NCI-H1417 treated with DMSO at 0.1 percent for 48 hours (cell line): ENCODE measurements around the gene MON2.
"Not testable (repeated sequence)": the region's sequence is repeated elsewhere in the genome, so short reads cannot be mapped to it uniquely, and the experiment has no call there.

ENCODE experiments used
- DNase-seq: peaks from one replicate; lab custom pipeline; 2025; lab: John Stamatoyannopoulos, UW

Gene MON2

DNA sequence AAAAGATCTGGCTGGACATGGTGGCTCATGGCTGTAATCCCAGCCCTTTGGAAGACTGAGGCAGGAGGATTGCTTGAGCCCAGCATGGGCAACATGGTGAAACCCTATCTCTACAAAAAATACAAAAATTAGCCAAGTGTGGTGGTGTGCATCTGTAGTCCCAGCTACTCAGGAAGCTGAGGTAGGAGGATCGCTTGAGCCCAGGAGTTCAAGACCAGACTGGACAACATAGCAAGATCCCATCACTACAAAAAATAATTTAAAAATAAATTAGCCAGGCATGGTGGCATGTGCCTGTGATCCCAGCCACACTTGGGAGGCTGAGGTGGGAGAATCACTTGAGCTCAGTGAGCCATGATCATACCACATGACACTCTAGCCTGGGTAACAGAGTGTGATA is 92.7 kb downstream of the MON2 start:
- DNase-seq = not testable (repeated sequence)

DNA sequence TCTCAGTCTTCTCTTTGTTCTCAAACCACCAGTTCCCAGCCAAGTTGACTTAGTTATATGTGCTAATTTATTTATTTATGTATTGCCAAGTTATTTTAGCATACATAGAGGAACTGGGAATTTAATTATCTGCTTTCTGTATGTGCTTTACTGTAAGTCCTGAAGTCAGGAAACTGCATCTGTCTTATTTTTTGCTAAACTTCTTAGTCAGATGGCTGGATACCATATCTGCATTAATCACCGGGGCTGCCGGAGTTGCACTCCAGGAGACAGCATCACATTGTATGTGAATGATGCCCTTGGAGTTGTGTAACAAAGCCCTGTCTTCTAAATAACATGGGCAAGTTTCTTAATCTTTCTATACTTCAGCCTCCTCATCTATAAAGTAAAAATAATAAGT is 96.2 kb downstream of the MON2 start:
- no peak for DNase-seq

DNA sequence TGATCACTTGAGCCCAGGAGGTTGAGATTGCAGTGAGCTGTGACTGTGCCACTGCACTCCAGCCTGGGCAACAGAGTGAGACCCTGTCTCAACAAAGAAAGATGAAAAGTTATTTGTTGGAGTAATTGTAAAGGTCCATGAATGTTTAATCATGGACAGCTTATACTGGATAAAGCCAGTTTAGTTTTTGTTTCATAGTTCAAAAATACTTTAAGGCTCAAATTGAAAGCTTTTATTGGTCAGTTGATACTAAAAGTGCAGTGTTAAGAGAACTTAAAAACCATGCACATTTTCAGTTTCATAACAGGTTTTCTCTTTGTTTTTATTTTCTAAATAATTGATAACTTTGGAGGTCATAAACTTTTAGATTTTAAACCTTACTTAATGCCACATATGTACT is 108.4 kb downstream of the MON2 start:
- DNase-seq = no peak

DNA sequence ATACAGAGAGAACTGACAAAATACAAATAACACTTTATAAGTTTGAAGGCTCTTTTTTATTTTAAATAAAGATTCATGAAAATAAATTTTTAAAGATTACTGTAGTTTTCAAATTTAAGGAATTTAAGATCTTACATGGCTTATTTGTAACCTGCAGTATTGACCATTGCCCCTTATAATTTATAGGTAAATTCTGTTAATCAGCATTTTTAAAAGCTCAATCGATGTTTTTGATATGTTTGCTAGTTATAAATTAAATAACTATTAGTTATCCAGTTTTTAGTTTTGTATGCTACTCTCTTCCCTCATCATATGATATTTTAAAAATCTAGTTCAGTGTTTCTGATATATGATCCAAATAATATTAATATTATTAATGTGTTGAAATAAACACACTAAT is 109.9 kb downstream of the MON2 start:
- DNase-seq = no peak

DNA sequence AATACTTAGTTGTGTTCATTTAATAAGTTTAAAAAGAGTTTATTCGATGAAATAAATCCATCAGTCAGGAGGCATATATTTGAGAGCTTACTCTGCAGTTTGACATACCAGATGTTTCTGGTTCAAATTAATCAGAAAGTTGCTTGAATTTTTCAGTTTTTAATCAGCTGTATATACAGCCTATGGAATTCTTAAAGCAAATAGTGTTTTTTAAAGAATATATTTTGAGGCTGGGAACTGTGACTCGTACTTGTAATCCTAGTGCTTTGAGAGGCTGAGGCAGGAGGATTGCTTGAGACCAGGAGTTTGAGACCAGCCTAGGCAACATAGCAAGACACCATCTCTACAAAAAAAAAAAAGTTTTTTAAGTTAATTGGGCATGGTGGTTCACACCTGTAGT is 112.1 kb downstream of the MON2 start:
- no peak for DNase-seq

DNA sequence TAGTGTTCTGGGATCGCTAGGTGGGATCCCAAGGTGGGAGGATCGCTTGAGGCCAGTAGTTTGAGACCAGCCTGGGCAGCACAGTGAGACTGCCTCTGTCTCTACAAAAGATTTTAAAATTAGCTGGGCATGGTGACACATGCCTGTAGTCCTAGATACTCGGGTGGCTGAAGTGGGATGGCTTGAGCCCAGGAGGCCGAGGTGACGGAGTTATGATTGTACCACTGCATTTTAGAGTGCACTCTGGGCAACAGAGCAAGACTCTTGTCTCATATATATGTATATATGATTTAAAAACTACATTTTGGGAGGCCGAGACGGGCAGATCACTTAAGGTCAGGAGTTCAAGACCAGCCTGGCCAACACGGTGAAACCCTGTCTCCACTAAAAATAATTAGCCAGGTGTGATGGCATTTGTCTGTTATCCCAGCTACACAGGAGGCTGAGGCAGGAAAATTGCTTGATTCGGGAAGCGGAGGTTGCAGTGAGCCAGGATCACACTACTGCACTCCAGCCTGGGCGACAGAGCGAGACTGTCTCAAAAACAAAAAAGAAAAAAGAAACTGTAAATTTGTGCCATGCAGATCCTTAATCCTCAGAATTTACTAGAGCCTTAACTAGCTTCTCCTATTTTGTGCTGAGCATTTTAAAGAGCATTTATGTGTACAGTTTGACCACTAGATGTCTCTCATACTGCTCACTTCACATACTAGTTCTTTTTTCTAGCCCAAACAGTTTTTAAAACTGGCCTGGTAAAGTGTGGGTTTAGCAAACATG is 114.8 kb downstream of the MON2 start:
- DNase-seq = no peak

DNA sequence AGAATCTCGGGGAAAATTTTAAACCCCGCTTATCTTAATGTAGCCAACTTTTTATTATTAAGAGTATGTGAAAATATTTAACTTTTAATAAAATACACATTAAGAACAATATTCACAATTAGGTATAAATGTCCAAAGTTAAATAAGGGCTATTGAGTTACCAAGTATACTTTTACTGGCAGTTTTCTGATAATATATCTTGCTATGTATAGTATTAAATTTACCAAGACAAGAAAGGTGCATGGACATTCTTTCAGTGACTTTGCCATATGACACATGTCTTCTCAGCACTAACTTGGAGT is 115.4 kb downstream of the MON2 start:
- no peak for DNase-seq

DNA sequence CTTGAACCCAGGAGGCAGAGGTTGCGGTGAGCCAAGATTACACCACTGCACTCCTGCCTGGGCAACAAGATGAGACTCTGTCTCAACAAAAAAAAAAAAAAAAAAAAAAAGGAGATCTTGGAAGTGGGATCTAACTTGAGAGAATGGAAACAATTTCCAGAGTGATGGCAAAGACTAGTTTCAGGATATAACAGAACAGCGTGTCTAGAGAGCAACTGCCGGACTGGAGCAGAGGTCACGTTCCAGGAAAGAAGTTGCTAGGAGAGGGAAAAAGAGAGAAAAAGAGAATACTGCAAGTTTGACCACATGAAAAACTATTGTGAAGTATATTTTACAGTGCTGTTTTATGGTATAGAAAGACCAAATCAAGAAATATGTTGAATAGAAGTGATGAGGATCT is 118.0 kb downstream of the MON2 start:
- DNase-seq = no peak

DNA sequence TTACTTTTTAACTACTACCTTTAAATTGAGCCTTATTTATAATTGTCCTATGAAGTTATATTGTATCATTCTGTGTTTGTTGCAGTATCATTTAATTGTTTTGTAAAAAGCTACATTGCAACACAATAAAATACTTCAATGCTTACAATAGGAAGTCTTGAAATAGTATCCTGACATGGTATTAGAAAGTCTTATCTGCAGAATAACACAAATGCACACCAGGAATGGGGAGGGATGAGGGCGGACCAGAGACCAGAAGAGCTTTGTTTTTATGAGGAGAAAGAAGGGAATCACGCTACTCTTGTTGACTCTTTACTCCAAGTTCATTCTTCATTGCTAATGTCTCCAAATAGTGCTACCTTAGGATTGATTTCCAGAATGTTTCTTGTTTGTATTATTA is 120.2 kb downstream of the MON2 start:
- no peak for DNase-seq

DNA sequence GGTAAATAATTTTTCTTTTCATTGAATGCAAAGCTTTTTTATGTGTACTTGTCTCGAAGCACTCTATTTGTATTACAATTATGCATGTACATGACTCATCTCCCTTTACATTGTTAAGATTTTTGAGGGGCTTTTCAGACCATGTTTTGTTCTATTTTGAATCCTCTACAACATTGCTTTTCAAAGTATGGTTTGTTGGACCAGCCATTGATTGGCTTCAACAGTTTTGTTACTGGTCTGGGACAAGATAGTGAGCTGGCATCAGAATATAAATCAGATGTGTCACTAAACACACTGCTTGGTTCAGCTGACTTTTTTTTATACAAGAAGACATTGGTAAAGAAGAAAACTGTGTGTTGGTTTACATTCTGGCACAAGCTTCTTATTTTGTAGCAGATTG is 122.3 kb downstream of the MON2 start:
- no peak for DNase-seq

DNA sequence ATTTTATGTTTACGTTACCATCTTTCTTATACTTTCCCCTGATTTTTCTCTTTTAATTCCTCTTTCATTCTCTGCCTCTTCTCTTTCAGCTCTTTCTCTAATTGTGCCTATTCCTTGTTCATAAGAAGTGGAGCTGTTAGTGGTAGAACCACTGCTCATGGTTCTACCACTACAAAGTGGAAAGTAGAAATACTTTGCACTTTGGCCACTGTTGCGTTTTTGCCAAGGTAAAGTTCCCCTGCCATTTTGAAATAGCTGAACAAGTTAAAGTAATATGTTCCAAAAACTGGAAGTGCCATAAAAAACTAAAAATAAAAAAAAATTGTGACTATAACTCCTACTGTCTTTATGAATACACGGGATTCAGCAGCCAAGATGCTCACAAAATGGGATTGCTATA is 130.6 kb downstream of the MON2 start:
- no peak for DNase-seq

DNA sequence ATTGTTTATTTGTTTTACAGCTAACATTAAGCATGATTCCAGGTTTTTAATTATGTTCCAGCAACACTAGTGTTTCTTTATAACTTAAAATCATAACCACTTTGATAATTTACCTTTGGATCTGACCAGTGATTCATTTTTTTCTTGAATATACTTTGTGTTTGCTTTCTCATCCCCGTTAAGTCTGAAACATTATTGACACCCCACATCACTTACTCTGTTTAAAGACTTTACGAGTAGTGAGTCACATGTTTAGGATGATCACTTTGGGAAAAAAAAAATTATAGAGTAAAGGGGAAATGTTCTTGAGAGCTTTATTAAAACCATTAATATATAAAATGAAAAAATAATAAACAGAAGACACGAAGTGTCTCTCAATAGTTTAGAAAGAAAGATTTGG is 132.2 kb downstream of the MON2 start:
- no peak for DNase-seq

DNA sequence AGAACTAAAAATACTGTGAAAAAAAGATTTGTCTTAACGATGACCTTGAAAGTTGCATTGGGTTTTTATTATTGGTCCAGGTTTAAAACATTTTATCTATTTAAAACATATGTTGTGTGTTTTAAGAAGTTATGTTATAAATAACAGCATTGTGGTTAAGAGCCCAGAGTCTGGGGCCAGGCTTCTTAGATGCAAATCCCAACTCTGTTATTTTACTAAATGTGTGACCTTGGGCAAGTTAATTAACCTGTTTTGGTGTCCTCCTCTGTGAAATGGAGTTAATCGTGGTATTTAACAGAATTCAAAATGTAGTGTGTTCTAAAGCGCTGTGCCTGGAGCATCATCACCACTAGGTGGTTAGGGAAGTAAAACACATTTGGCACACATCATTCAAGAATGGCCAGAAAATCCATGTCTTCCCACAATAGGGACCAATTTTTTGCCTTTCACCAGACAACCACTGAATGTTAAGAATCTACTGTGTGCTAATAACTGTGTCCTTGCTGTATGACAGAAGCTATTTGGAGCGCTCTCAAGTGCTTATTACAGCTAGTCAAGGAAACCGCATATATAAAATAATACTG is 133.3 kb downstream of the MON2 start:
- DNase-seq = no peak

DNA sequence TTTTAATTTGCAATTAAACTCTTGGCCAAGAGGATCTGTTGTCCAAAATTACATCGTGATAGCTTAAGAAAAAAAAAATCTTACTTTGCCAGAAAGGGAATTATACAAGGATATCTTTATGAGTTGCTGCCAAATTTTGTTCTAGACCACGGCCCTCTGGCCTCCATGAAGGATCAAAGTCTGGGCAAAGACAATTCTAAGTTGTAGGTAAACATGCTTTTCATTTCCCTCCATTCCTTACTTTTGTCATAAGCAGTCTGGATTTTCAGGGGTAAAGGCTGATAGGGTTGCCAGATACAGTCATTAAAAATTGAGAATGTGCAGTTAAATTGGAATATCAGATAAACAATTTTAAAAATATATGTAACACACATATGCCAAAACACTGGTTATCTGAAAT is 135.1 kb downstream of the MON2 start:
- DNase-seq = no peak

DNA sequence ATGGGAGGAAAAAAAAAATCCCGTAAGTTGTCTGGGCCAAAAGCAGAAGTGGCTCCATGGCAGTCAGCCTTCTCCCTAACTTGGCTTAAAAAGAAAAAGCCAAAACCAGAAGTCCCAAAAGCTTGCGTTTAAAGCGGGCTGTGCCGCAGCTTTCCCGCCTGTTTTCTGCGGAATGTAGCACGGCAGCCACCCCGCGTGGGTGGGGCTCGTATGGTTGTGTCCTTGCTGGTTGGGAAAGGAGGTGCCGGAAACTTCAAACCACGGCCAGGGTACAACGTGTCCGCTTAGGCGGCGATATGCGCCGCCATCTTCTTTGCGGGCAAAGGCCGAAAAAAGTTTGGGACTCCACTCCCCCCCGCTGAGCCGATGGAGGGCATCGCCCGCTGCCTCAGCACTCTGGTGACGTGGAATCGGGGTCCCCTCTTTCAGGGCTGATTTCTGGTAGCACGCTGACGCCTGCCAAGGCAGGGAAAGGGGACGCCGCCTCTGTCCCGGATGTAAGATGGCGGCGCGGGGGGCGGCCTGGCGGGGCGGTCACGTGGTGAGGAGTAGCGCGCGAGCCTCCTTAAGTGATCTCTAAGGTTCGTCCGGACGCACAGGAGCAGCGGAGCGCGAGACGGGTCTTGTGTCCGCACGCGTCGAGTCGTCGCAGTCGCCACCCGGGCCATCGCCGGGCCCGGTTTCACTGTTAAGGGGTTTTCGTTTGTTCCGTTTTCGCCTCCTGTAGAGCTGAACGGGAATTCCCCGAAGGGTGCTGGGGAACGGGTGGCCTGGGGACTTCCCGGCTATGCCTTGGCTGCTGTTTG is 135.8 kb downstream of the MON2 start:
- DNase-seq = peak; percentile 82

DNA sequence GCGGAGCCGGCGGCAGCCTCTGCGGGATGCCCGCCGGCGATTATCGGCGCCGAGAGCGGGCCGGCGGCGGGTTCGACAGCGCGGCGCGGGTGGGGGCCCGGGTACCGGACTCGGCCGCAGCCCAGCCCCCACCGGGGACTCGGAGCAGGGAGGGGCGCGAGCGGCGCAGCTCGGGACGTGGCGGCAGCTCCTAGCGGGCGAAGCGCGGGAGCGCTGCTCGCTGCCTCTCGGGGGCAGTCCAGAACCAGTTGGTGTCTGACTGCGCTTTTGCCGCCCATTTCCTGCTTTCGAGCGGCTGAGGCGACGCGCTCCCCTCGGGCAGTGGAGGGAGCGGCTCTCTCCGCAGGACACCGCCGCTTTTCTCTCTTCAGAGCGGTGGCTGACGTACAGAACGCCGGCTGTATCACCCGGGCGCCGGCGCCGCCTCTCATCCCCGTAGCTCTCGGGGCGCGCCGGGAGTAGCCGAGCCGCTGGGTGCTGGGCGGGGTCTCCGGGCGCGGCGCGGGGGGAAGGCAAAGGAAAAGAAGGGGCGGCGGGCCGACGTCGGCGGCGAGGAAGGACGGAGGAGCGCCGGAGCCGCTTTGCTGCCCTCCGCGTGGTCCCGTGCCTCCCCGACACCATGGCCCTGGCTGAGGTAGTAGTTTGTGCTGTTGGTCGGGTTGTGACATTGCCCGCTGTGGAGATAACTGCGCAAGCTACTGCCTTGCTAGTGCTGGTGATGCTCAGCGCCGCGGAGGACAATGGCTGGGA is 136.6 kb downstream of the MON2 start:
- DNase-seq = peak; percentile 68

DNA sequence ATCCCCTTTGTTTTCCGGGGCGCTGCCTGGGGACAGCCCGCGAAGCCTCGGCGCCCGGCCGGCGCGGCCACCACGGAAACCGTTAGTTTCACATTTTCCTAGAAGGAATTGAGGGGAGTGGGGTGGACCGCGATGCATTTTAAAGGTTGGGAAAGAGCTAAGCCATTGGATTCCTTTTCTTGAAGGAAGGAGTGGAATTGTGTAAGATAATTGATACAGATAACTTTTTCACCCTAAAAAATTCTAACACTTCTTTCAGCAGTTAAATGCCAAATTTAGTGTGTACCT is 137.1 kb downstream of the MON2 start:
- no peak for DNase-seq

DNA sequence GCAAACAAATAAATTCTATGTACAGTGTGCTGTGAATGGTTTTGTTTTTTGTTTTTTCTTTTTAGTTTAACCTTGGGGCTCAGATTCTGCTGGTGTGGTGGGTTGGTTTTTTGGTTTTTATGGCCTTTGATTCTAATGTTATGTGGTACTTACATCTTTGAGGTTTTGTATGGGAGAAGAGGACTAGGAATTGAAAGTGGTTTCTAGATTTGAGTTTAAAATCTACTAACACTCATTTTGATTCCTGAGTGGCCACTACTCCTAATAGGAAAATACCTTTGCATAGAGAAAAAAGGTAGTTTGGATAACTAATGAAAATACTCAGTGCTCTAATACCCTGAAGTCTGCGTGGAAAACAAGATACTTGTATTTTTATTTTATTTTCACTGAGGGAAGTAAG is 137.7 kb downstream of the MON2 start:
- DNase-seq = no peak

DNA sequence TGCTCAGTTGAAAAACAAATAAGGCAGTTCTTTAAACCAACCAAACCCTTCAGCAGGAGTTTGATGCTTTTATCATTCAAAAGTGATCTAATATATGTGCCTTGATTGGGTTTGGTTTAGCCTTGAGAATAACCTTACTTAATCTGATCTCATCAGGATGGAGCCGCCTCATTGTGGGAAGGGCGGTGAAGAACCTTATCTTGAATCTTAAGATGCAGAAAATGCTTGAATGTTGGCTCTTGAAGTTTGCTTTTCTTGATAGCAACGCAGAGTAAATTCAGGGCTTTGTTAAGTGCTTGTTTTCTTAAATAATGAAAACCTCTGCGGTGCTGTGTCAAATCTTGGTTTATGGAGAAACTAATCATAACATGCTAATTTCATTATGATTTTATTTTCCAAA is 138.2 kb downstream of the MON2 start:
- DNase-seq = no peak

DNA sequence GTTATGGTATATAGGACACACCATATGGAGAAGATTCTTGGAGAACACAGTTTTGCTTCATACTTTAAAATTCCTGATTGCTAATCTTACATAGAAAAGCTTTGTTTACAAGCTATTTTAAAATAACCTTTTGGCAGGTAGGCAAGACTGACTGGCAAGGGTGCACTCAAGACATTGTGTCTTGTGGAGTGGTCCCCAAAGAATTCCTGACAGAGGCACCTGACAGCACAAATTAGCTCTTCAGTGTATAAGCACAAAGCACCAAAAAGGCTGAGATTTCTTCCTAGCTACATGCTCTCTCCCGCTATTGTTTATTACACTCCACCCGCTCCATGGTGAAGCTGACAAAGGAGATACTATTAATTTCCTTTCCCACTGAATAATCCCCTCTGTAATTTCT is 139.4 kb downstream of the MON2 start:
- no peak for DNase-seq

DNA sequence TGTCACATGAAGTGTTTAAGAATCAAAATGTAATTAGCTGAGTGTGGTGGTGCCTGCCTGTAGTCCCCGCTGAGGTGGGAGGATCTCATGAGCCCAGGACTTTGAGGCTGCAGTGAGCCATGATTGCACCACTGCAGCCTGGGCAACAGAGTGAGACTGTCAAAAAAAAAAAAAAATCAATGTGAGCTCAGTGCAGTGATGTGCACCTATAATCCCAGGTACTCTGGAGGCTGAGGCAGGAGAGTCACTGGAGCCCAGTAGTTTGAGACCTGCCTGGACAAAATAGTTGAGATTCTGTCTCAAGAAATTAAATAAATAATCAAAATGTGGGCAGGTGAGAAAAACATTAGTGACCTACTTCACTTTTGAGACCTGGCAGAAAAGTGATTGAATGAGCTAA is 140.0 kb downstream of the MON2 start:
- DNase-seq = no peak

DNA sequence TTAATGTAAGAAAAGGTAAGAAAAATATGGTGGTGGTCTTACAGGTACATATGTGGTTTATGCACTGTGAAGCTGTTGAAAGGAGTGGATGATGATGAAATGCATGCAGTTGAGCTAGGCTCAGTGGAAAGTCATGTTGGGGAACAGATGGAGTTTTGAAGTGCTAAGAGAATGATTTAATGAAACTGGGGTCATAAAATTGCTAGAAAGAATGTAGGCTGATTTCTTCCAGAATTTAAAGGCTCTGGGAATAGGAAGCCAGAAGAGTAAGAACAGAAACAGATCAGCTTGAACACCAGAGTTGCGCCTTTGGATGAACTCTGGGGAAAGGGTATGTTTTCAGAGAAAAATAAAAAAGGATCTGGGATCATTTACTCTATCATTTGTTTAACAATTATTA is 146.5 kb downstream of the MON2 start:
- no peak for DNase-seq

DNA sequence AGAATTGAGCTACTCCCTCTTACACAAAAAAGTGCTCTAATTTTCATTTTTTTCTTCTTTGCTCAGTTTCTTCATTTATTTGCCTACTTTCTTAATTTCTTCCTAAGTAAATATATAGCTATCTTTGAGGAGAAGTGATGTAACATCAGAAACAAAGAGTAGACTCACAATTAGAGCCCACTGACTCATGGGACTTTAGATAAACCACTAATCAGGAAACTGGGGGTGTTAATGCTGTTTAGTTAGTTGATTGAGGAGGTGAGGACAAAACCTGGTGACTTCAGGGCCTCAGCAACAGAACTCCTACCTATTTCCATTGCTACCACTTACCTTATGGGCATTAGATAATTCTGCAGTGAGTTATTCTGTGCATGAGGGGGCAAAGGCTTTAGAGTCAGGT is 151.7 kb downstream of the MON2 start:
- DNase-seq = no peak
